Ecto neural progenitor cell (in vitro differentiated cells): ENCODE data around the gene GPATCH4.

Experiments used
- DNase-seq: peaks from one replicate; pipeline ENCODE4 v3.0.0-alpha.2; 2018; ENCODE audit warnings: low spot score

GPATCH4 gene

DNA sequence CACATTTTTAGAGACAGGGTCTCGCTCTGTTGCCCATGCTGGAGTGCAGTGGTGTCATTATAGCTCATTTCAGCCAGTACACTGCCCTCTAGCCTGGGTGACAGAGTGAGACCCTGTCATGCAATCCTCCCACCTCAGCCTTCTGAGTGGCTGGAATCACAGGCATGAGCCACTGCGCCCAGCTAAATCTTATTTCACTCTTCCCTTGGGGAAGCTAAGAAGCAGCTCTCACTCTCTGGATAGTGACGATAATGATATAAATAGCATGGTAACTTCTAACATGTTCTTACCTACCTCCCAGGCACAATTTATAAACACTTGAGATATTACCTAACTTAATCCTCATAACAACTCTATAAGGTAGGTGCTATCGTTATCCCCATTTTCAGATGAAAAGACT, 53.8 kb downstream of the GPATCH4 start:
- DNase-seq = no peak

DNA sequence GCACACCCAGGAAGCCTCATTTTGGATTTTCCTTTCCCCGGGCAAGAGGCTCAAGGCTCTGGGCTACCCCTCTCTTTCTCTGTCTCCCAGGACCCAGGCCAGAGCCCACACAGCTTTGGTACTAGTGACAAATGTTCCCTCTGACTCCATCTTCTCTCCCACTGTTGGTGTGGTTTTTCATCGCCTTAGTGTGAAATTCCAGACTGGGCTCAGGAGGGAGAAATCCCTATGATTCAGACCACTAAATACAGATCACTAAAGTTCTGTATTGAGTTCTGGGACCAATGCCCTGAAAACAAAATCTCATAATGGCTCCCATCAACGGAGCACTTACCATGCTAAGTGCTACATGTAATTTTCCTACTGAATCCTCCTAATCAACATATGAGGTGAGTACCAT, 55.0 kb downstream of the GPATCH4 start:
- no peak for DNase-seq

DNA sequence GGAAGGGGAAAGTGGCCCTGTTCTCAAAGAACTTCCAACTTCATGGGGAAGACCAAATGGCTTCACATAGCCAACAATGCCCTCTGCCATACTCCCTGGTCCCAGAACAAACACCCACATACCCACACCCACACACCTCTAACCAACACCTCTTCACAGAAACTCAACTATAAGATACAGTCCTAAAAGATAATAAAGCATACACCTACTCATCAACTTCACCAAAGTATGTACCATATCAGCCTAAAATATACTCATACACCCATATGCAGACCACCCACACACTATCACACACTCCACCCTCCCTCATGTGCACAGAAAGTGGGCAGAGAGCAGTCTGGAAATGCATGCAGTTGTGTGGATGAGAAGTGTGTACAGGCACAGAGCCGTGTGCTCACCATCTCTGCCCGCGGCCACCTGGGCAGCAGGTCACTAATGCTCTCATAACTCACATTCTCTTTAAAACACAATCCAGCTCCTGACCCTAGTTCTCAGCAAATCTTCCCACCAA, 56.6 kb downstream of the GPATCH4 start:
- DNase-seq = no peak
